RWPE2 (cell line): ENCODE data around the gene DVL3.
A peak's percentile ranks its signal among the peaks of the same experiment; 100 is the strongest.

Source experiments
- ATAC-seq: fragments of 200-7000 bp; cut with Tn5 transposase; 3 replicates; pipeline ENCODE4 v1.9.1; 2021; ENCODE audit warnings: low read depth
- DNase-seq: peaks from one replicate; pipeline ENCODE4 v3.0.0-alpha.2; 2020; ENCODE audit warnings: low spot score
- H3K27ac ChIP-seq: fragments of 450-650 bp; 2 replicates; pipeline ENCODE4 v1.5.1; 2017; ENCODE audit warnings: mild to moderate bottlenecking; ENCODE audit not compliant: poor library complexity, severe bottlenecking
- H3K27me3 ChIP-seq: fragments of 250-450 bp; sonication (Bioruptor Pico); 2 replicates; pipeline ENCODE4 v1.5.1; 2021; ENCODE audit warnings: mild to moderate bottlenecking, moderate library complexity; ENCODE audit not compliant: insufficient read depth, poor library complexity, severe bottlenecking
- H3K36me3 ChIP-seq: fragments of 250-450 bp; sonication (Bioruptor Pico); 2 replicates; pipeline ENCODE4 v1.5.1; 2020; ENCODE audit warnings: low read depth, mild to moderate bottlenecking, moderate library complexity
- H3K4me1 ChIP-seq: fragments of 250-450 bp; sonication (Bioruptor Pico); 2 replicates; pipeline ENCODE4 v1.5.1; 2021; ENCODE audit warnings: mild to moderate bottlenecking, moderate library complexity; ENCODE audit not compliant: insufficient read depth, poor library complexity, severe bottlenecking
- H3K4me3 ChIP-seq: fragments of 250-450 bp; sonication (Bioruptor Pico); 2 replicates; pipeline ENCODE4 v1.5.1; 2021; ENCODE audit warnings: mild to moderate bottlenecking, moderate library complexity; ENCODE audit not compliant: severe bottlenecking
- H3K9me3 ChIP-seq: fragments of 250-450 bp; sonication (Bioruptor Pico); 2 replicates; pipeline ENCODE4 v1.5.1; 2021; ENCODE audit warnings: mild to moderate bottlenecking, moderate library complexity; ENCODE audit not compliant: severe bottlenecking
- TF ChIP-seq, protein P1 (sequence below): fragments of 450-650 bp; IDR thresholded peaks from one replicate; pipeline ENCODE4 v1.5.1; 2017; ENCODE audit warnings: mild to moderate bottlenecking, moderate library complexity; ENCODE audit not compliant: poor library complexity, severe bottlenecking

Gene DVL3

DNA sequence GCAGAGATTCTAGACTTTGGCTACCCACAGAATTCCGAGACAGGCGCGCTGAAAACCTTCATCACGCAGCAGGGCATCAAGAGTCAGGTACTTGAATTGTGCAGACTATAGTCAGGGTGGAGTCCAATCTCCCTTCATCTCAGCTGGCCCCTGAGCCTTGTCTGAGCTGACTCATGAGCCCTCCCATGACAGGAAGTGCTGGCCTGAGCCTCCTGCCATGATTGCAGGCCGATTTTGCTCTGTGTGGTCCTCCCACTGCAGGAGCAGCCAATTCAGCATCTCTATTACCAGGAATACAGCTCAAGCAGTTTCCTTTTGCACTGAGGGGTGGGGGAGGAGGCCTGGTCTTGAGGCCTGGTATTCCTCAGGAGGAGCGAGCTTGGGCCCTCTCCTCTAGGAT, 25.0 kb downstream of the DVL3 start:
- no peak overlapping the region for H3K27ac ChIP-seq
- peaks cover 7% of the 10 kb centered on the region for H3K4me1 ChIP-seq
- DNase-seq (no peak), ATAC-seq (no peak)
- TF ChIP-seq, protein P1, sequence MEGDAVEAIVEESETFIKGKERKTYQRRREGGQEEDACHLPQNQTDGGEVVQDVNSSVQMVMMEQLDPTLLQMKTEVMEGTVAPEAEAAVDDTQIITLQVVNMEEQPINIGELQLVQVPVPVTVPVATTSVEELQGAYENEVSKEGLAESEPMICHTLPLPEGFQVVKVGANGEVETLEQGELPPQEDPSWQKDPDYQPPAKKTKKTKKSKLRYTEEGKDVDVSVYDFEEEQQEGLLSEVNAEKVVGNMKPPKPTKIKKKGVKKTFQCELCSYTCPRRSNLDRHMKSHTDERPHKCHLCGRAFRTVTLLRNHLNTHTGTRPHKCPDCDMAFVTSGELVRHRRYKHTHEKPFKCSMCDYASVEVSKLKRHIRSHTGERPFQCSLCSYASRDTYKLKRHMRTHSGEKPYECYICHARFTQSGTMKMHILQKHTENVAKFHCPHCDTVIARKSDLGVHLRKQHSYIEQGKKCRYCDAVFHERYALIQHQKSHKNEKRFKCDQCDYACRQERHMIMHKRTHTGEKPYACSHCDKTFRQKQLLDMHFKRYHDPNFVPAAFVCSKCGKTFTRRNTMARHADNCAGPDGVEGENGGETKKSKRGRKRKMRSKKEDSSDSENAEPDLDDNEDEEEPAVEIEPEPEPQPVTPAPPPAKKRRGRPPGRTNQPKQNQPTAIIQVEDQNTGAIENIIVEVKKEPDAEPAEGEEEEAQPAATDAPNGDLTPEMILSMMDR: no peak
- peaks cover 81% of the 10 kb centered on the region for H3K36me3 ChIP-seq
- H3K9me3 ChIP-seq: no peaks in the 10 kb centered on the region
- H3K27me3 ChIP-seq: no peaks in the 10 kb centered on the region
- no peak overlapping the region for H3K4me3 ChIP-seq

DNA sequence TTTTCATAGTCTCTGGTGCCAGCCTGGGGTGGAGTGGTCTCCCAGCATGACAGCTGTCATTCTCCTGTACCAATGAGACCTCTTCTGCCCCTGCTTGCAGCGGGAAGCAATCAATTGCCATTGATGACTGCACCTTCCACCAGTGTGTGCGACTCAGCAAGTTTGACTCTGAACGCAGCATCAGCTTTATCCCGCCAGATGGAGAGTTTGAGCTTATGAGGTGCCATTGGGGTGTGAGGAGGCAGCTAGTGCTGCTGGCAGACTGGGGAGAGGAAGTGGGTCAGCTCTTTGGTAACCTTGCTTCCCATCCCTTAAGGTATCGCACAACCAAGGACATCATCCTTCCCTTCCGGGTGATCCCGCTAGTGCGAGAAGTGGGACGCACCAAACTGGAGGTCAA, 26.4 kb downstream of the DVL3 start:
- ATAC-seq: no peak
- Histone ChIP-seq H3K27ac (no peak overlapping the region), H3K4me1 (peaks cover 8% of the 10 kb centered on the region)

DNA sequence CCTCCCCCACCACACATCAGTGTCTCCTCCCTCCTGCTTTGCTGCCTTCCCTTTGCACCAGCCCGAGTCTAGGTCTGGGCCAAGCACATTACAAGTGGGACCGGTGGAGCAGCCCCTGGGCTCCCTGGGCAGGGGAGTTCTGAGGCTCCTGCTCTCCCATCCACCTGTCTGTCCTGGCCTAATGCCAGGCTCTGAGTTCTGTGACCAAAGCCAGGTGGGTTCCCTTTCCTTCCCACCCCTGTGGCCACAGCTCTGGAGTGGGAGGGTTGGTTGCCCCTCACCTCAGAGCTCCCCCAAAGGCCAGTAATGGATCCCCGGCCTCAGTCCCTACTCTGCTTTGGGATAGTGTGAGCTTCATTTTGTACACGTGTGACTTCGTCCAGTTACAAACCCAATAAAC, 28.5 kb downstream of the DVL3 start:
- Histone ChIP-seq H3K4me3 (no peak overlapping the region), H3K9me3 (no peaks in the 10 kb centered on the region), H3K27ac (no peak overlapping the region), H3K36me3 (peaks cover 72% of the 10 kb centered on the region), H3K27me3 (no peaks in the 10 kb centered on the region), H3K4me1 (peaks cover 3% of the 10 kb centered on the region)
- no peak for ATAC-seq
- TF ChIP-seq, protein P1: no peak
- DNase-seq: no peak

More for the DNA sequence above, 26.4 kb downstream of the DVL3 start:
- no peaks in the 10 kb centered on the region for H3K9me3 ChIP-seq
- H3K4me3 ChIP-seq: no peak overlapping the region
- H3K27me3 ChIP-seq: no peaks in the 10 kb centered on the region
- peaks cover 73% of the 10 kb centered on the region for H3K36me3 ChIP-seq
- no peak for DNase-seq
- TF ChIP-seq, protein P1: no peak

DNA sequence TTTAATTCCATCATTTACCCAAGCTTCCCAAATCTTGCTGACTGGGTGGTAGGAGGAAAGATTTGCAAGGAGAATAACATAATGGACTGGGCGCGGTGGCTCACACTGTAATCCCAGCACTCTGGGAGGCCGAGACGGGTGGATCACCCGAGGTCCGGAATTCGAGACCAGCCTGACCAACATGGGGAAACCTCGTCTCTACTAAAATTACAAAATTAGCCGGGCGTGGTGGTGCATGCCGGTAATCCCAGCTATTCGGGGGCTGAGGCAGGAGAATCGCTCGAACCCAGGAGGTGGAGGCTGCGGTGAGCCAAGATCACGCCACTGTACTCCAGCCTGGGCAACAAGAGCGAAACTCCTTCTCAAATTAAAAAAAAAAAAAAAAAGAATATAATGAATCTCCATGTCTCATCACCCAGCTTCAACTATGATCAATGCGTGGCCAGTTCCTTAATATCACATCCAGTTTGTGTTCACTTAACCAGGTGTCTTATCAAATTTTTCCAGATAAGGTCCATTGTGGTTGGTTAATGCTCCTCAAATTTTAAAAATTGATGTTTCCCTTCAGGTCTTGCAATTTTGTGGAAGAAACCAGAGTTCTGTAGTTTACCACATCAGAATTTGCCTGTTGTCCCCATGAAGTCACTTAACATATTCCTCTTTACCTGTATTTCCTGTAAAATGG, 29.5 kb downstream of the DVL3 start:
- Histone ChIP-seq H3K4me3 (no peak overlapping the region), H3K4me1 (peaks cover 3% of the 10 kb centered on the region), H3K27me3 (no peaks in the 10 kb centered on the region), H3K36me3 (peaks cover 72% of the 10 kb centered on the region), H3K9me3 (no peaks in the 10 kb centered on the region), H3K27ac (peak overlapping the region; percentile 61)
- DNase-seq (no peak), ATAC-seq (no peak)
- TF ChIP-seq, protein P1: no peak

DNA sequence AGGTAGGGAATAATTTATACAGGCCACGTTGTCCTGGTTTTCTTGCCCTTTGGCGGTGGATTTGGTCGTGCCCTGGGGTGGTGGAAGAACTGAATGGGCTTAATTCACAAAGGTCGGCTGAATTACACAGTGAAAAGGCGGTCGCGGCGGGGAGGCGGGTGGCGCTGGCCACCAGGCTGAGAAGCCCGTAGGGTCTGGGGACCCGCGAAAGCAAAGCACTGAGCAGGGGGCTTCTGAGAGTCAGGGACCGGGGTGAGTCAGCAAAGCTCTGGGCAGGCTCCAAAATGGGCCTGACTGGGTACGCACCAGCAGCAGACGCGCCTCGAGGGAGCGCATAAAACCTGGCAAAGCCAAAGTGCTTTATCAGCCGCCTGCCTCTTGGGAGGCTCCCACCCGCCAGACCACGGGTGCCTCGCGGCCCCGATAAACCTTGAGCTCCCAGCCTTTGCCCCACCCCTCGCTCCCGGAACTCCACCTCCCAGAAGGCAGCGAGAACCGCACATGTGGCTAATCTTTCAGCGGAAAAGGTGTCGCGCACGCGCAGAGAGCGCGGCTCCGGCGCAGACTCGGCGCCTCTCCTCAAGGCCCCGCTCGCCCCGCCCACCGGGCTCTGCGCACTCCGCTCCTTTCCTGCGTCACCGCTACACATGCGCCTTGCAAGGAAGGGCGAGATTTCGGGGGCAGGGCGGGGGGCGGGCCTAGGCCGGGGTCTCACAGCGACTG, 30.4 kb downstream of the DVL3 start:
- peak; percentile 98 for DNase-seq
- ATAC-seq: peak; percentile 87
- Histone ChIP-seq H3K36me3 (peaks cover 72% of the 10 kb centered on the region), H3K4me1 (peaks cover 3% of the 10 kb centered on the region), H3K9me3 (no peaks in the 10 kb centered on the region), H3K4me3 (peak overlapping the region; percentile 76), H3K27me3 (no peaks in the 10 kb centered on the region), H3K27ac (peak overlapping the region; percentile 61)
- TF ChIP-seq, protein P1: no peak
